Upper lobe of right lung (tissue), 1 donor: ENCODE measurements around the gene ATG16L2. TPM values are rescaled to one million over a fixed set of nuclear protein-coding genes. Genes with fewer than 3 reads are reported as not detected.

Source experiments
- ATAC-seq: fragments of 200-7000 bp; cut with Tn5 transposase; one replicate; pipeline ENCODE4 v1.9.1; 2020; ENCODE audit warnings: mild to moderate bottlenecking, moderate library complexity
- DNase-seq: peaks from one replicate; pipeline ENCODE4 v3.0.0-alpha.2; 2020
- H3K27ac ChIP-seq: fragments of 200-600 bp; one replicate; pipeline ENCODE4 v1.8.0; 2022
- H3K27me3 ChIP-seq: fragments of 200-600 bp; one replicate; pipeline ENCODE4 v1.8.0; 2022; ENCODE audit warnings: mild to moderate bottlenecking
- H3K36me3 ChIP-seq: fragments of 200-600 bp; one replicate; pipeline ENCODE4 v1.8.0; 2022
- H3K4me1 ChIP-seq: fragments of 200-600 bp; one replicate; pipeline ENCODE4 v1.8.0; 2022
- H3K4me3 ChIP-seq: fragments of 200-600 bp; one replicate; pipeline ENCODE4 v1.8.0; 2022; ENCODE audit warnings: mild to moderate bottlenecking
- H3K9me3 ChIP-seq: fragments of 200-600 bp; one replicate; pipeline ENCODE4 v1.8.0; 2022
- intact Hi-C: fragments of 100-400 bp; cut with DNase I; formaldehyde crosslinking; loops from one replicate; pipeline ENCODE4 v1.11.0; 2022
- total RNA-seq: library from RNA; stranded (reverse); fragmentation: NEBNext Ultra II Directional; extraction: Animal tissue kit (Norgen Biotek cat#: 25700); gene quantifications from one replicate; pipeline ENCODE4 v1.2.1, GENCODE V29; 2021
- TF ChIP-seq, protein P1 (sequence below): fragments of 200-600 bp; IDR thresholded peaks from one replicate; pipeline ENCODE4 v1.8.0; 2022; ENCODE audit warnings: antibody characterized with exemption
- donor health status: DM: no; HTN: yes; CAD: no; lungs with severe emphysema.

Gene ATG16L2
- total RNA-seq, 1 donor from 2014 or later: 77.5 TPM

DNA sequence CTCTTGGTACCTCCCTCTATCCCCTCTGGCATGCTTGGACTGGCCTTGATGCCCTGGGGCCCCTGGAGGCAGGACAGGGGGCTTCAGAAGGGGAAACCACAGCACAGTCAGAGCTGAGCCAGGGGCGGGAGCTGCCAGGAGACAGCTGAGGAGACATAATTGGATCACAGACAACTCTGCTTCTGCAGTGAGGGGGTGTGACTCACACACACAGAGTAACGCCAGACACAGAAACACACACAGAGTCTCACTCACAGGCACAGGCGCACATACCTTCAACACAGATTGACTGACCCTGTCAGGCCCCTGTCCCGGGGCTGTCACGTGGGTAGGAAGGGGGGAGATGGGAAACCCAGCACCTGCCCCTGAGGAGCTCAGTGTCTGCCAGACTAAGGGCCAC lies 40.9 kb upstream of the ATG16L2 start:
- Histone ChIP-seq H3K4me3 (no peak overlapping the region), H3K27ac (no peak overlapping the region), H3K9me3 (no peaks in the 10 kb centered on the region), H3K4me1 (peaks cover 12% of the 10 kb centered on the region), H3K27me3 (no peaks in the 10 kb centered on the region), H3K36me3 (no peaks in the 10 kb centered on the region)
- DNase-seq: no peak
- ATAC-seq: no peak
- TF ChIP-seq, protein P1, sequence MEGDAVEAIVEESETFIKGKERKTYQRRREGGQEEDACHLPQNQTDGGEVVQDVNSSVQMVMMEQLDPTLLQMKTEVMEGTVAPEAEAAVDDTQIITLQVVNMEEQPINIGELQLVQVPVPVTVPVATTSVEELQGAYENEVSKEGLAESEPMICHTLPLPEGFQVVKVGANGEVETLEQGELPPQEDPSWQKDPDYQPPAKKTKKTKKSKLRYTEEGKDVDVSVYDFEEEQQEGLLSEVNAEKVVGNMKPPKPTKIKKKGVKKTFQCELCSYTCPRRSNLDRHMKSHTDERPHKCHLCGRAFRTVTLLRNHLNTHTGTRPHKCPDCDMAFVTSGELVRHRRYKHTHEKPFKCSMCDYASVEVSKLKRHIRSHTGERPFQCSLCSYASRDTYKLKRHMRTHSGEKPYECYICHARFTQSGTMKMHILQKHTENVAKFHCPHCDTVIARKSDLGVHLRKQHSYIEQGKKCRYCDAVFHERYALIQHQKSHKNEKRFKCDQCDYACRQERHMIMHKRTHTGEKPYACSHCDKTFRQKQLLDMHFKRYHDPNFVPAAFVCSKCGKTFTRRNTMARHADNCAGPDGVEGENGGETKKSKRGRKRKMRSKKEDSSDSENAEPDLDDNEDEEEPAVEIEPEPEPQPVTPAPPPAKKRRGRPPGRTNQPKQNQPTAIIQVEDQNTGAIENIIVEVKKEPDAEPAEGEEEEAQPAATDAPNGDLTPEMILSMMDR: no peak
- intact Hi-C loops: no loop called here

DNA sequence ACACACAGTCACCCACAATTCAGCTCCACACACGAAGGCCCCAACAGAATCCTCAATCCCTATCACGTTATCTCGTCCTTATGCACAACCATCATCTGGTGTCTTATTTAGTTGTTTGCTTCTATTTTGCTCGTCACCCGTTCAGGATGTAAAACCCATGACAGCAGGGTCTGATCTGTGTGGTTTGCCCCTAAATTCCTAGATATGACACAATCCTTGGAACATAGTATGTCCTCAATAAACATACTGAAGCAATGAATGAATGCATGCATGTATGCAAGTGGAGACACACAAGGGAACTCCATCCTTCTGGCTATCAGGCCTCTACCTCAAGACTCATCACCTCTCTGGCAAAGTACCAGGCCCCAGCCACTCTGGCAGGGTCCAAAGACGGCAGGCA lies 40.5 kb upstream of the ATG16L2 start:
- Histone ChIP-seq H3K4me3 (no peak overlapping the region), H3K4me1 (peaks cover 12% of the 10 kb centered on the region), H3K27ac (no peak overlapping the region), H3K36me3 (no peaks in the 10 kb centered on the region), H3K27me3 (no peaks in the 10 kb centered on the region), H3K9me3 (no peaks in the 10 kb centered on the region)
- intact Hi-C loops: no loop called here
- DNase-seq (no peak), ATAC-seq (no peak)
- TF ChIP-seq, protein P1: no peak

DNA sequence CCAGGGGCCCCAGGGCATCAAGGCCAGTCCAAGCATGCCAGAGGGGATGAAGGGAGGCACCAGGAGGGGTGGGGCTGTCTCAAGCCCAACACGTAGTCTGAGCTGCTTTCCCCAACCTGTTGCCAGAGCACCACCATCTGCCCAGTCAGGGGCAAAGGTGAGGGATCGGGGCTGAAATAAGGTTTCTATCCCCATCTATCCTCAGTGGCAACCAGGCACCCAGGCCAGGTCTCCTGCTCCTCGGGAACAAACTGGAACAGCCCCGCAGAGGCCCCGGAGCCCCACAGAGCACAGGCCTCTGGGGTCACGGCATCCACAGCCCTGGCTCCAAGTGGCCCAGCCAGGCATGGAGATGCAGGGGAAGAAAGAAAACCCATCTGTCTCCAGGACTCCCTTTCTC lies 39.7 kb upstream of the ATG16L2 start:
- DNase-seq (no peak), ATAC-seq (no peak)
- Histone ChIP-seq H3K4me1 (peaks cover 14% of the 10 kb centered on the region), H3K36me3 (no peaks in the 10 kb centered on the region), H3K9me3 (no peaks in the 10 kb centered on the region), H3K4me3 (no peak overlapping the region), H3K27me3 (no peaks in the 10 kb centered on the region), H3K27ac (no peak overlapping the region)
- intact Hi-C loops: no loop called here
- TF ChIP-seq, protein P1: no peak

DNA sequence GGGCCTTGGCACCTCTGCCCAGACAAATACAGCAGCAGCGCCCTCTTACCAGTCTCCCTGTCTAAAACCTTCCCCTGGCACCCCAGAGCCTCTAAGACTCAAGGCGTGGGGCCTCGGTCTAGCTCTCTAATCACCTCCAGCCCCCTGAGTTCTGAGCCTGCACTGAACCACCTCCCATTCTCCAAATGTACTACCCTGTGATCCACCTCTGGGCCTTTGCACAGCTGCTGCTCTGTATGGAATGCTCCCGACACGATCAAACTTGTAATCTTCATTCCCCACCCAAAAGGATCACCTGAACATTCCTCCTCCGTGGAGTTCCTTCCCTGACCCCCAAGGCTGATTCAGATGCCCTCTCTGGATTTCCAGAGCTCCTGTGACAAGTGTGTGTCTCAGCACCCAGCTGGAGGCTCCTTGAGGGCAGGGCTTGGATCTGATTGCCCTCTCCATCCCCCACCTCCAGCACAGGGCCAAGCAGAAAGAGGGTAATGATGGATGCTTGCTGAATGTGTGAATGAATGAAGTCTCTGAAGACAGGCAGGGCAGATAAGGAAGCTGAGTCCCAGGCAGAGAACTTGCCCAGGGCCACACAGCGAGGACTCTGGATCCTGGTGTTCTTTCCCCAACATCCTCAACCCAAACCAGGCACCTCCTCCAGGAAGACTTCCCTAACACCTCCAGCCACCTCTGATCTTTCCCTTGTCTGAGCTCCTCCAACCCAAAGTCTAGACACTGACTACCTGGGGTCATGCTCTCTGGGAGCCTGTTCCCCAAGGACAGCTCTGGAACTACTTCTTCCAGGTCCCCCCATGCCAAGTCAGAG lies 38.7 kb upstream of the ATG16L2 start:
- Histone ChIP-seq H3K36me3 (no peaks in the 10 kb centered on the region), H3K27me3 (no peaks in the 10 kb centered on the region), H3K4me3 (no peak overlapping the region), H3K9me3 (no peaks in the 10 kb centered on the region), H3K4me1 (peaks cover 24% of the 10 kb centered on the region), H3K27ac (no peak overlapping the region)
- TF ChIP-seq, protein P1: no peak
- DNase-seq: no peak
- intact Hi-C loops: no loop called here
- no peak for ATAC-seq

DNA sequence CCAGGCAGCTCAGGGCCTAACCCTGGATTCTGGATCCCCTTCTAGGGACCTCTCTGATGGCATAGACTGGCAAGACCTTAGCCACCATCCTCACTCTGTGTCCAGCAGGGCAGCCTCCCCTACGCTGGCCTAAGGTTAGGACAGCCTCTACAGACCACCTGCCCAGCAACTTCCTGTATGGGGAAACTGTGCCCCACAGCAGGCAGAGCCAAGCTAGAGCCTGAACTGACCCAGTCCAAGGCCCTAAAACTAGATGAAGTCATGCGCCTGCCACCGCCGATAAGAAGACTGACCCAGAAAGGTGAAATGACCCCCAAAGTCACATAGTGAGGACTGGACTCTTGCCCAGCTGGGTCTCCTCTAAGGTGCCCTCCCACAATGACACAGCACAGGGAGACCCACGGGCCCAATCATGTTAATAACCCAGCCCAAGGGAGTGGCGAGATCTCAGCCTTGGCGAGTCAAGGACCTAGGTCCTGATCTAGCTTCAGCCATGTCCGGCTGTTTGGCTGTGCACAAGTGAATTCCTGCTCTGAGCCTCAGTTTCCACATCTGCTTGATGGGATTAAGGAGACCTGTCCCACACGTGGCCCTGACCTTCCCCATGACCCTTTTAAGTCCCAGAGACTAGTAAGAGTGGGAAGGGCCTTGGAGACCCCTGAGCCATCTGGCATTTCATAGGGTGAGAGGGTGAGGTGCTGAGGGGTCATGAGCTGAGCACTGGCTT lies 37.9 kb upstream of the ATG16L2 start:
- intact Hi-C loops: no loop called here
- no peaks in the 10 kb centered on the region for H3K27me3 ChIP-seq
- TF ChIP-seq, protein P1: no peak
- peaks cover 31% of the 10 kb centered on the region for H3K4me1 ChIP-seq
- ATAC-seq (no peak), DNase-seq (no peak)
- H3K9me3 ChIP-seq: no peaks in the 10 kb centered on the region
- H3K27ac ChIP-seq: no peak overlapping the region
- no peak overlapping the region for H3K4me3 ChIP-seq
- no peaks in the 10 kb centered on the region for H3K36me3 ChIP-seq
